HG03064 (cell line): Measurements from ENCODE around the gene KIF19.
"Not testable (repeated sequence)": the region's sequence is repeated elsewhere in the genome, so short reads cannot be mapped to it uniquely, and the experiment has no call there.

Experiments
- ATAC-seq: cut with Tn5 transposase; IDR thresholded peaks from one replicate; pipeline ENCODE4 v1.9.1; 2021; ENCODE audit warnings: low read depth; ENCODE audit not compliant: unreplicated experiment

Gene KIF19

GRCh38 chr17:74383141-74383540 is 57.1 kb downstream of the KIF19 start:
- no peak for ATAC-seq

DNA sequence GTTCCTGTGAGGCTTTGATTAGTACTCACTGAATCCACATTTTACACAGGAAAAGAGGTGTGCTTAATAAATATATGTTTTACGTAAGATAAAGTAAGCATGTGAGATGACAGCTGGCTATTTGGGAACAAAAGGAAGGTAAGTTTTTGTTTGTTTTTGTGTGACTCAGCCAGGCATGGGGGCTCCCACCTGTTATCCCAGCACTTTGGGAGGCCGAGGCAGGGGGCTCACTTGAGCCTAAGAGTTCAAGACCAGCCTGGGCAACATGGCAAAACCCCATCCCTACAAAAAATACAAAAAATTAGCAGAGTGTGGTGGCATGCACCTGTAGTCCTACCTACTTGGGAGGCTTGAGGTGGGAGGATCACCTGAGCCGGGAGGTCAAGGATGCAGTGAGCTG is 59.2 kb downstream of the KIF19 start:
- no peak for ATAC-seq

GRCh38 chr17:74386386-74386785 is 60.4 kb downstream of the KIF19 start:
- no peak for ATAC-seq

DNA sequence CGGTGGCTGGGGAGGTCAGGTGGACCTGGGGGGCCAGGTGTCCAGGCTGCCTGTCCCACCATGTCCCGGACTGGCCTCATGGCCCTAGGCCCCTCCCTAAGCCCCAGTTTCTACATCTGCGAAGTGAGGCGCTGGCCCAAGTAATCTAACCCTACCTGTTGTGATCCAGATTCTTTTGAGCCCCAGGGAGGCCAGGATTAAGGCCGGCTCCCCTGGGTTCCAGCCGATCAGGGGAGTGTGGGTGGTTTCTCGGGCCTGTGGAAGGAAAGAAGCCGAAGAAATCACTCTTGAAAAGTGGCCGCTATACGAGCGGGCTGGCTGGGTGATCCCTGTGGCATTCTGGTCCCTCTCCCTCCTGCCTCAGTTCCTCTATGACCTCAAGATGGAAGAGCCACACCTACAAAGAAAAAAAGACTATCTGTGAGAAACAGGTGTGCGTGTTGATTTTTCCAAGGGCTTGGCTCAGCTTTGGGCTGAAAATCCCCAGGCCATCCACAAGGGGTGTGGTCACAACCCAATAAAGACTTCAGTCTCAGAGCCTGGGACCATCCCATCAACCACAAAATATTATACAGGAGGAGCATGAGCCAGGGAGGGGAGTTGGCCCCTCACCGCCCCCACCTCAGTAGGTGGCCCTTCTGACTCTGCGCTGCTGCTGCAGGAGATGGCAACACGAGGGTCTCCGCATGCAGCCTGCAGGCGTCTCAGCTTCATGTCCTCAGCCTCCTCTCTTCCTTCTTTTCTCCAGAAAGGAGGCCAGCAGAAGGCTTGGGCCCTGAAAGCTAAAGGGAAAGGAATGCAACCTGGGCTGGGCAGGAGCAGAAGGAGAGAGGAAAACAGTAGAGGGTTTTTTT is 61.6 kb downstream of the KIF19 start:
- no peak for ATAC-seq

GRCh38 chr17:74389084-74389753 is 63.2 kb downstream of the KIF19 start:
- ATAC-seq, result no peak

DNA sequence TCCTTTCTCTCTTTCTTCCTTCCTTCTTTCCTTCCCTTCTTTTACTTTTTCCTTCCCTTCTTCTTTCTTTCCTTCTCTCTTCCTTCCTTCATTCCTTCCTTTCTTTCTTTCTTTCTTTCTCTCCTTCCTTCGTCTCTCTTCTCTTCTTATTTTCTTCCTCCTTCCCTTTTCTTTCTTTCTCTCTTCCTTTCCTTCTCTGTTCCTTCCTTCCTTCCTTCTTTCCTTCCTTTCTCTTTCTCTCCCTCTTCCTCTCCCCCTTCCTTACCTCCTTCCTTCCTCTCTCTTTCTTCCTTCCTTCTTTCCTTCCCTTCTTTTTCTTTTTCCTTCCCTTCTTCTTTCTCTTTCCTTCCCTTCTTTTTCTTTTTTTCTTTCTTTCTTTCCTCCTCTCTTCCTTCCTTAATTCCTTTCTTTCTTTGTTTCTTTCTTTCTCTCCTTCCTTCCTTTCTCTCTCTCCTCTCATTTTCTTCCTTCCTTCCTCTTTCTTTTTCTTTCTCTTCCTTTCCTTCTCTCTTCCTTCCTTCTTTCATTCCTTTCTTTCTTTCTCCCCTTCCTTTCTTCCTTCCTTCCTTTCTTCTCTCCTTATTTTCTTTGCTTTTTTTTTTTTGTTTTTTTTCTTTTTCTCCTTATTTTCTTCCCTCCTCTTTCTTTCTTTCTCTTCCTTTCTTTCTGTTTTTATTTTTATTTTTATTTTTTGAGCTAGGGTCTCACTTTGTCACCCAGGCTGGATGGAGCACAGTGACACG is 64.1 kb downstream of the KIF19 start:
- no peak for ATAC-seq

- ATAC-seq, result no peak
These were observed 64.9 kb downstream of the KIF19 start for GRCh38 chr17:74390680-74391653.

GRCh38 chr17:74391771-74392170 is 65.7 kb downstream of the KIF19 start:
- no peak for ATAC-seq

DNA sequence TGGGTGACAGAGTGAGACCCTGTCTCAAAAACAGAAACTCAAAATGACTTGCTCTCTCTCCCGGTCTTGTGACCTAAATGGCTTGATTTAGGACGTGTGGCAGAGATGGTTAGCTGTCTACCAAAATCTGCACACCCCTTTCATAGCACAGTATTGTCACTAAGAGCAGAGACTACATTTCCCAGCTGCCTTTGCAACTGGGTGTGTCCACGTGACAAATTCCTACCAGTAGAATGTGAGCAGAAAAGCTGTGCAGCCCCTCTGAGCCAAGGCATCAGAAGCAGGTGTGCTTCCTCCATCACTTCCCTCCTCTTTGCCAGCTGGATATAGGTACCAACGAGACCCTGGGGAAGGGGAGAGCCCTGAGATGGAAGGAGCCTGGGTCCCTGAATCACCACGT is 66.8 kb downstream of the KIF19 start:
- no peak for ATAC-seq

GRCh38 chr17:74393346-74393942 is 67.4 kb downstream of the KIF19 start:
- ATAC-seq, result no peak

DNA sequence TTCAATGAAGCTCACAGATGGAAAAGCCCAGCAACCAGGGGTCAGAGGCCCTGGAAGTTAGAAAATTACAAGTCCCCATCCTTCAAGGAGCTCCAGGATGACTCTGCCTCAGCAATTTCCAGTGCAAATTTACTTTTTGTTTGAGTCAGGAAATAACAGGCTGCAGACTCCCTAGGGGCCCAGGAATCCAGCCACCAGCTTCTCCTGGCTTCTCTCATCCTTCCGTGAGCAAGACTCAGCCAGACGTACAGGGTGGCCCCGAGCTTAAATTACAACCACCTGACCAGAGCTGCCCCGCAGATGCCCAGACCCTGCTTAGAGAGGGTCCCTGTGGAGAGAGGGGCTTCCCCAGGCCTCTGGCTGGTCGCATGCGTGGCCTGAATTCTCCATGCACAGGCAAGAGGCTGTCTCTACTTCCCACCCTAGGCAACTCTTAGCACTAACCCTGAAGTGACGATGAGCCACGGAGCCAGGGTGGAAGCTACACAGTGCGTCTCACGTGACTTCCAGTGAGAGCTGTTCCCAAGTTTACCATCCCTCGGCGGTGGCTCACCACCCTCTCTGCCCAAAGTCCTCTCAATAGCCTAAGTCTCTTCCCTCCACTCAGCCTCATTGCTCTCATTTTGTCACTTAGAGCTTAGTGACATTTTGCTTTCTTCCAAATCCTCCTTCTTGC is 68.4 kb downstream of the KIF19 start:
- no peak for ATAC-seq

DNA sequence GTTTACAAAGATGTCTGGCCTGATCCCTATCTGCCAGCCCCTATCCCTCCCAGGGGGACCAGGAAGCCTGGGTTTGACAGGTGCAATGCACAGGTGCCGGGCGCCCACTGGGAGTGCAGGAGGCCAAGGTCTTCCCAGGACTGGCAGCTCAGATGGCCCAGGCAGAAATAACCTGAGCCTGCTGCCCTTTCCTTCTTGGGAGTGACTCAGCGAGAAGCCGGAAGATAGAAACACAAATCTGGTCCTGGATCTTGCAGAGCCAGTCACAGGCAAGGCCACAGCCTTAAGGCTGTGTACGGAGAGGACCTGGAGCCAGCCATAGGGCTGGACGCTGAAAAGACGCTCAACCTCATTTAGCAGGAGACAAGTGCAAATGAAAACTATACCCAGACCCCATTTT is 69.0 kb downstream of the KIF19 start:
- ATAC-seq, result no peak

DNA sequence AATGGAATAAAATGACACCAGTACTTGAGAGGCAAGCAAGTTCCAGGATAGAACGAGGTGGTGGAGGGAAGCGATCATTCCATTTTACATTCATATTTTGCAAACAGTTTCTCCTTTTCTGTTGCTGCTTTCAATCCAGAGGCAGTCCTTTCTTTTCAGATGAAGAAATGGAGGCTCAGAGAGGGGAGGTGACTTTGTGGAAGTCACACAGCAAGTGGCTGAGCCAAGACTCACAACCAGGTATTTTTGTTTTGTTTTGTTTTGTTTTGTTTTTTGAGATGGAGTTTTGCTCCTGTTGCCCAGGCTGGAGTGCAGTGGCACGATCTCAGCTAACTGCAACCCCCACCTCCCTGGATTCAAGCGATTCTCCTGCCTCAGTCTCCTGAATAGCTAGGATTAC is 70.5 kb downstream of the KIF19 start:
- no peak for ATAC-seq

- no peak for ATAC-seq
These were observed 76.0 kb downstream of the KIF19 start for GRCh38 chr17:74402048-74402447.

DNA sequence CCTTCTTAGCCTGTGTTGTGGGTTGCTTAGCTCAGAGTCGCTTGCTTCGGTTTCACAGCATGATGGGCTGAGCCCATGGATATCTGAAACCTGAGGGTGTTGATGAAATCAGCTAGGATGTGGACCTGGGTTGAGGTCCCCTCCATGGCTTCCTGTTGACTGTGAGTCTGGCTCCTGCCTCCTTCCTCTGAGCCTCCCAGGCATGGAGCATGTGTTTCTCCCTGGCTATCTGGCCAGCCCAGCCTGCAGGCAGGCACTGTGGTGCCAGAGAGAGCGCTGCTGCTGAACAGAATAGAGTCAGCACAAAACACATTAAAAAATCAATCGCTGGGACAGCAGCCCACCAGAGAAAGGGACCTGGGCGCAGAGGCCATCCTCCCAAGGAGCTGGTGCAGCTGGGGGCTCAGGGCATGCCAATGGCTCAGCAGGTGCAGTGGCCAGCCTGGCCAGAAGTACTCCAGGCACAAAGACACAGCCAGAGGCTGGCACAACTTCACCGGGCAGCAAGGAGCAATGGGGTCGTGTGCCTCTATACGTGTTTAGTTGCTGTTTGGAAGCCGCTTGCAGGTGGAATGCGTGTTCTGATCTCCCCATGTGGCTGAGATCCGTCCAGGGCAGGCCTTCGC is 77.6 kb downstream of the KIF19 start:
- ATAC-seq, result no peak

DNA sequence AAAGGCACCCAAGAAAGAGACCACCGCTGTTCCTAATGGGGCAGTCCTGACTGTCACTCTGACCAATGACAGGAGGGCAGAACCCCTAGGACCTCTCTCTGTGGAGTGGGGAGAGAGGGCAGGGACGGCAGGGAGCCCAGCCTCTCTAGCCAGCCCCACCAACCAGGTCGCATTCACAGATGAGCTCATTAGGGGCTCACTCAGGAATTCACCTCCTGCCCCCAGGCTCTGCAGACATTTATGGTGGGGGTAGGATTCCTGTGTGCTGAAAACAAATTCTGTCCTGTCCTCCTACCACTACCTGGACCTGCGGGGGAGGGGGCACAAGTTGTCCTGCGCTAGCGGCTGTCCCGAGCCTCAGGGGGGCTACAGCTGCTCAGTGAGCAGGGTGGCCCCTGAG is 78.2 kb downstream of the KIF19 start:
- no peak for ATAC-seq

- ATAC-seq, result no peak
These were observed 78.8 kb downstream of the KIF19 start for GRCh38 chr17:74404789-74405188.

DNA sequence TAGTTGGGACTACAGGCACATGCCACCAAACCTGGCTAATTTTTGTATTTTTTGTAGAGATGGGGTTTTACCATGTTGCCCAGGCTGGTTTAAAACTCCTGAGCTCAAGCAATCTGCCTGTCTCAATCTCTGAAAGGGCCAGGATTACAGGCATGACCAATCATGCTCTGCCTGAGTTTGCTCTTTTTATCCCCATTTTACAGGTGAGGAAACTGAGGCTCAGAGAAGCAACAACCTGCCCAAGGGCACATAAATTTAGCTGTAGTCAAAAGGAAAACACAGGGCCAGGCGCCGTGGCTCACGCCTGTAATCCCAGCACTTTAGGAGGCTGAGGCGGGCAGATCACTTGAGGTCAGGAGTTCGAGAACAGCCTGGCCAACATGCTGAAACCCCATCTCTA is 79.3 kb downstream of the KIF19 start:
- ATAC-seq, result not testable (repeated sequence)
